Measurements from ENCODE around the gene S100A2. TPM values are rescaled to one million over a fixed set of nuclear protein-coding genes. Genes with fewer than 3 reads are reported as not detected.

S100A2 gene
- total and polyA plus RNA-seq, 3 donors from 2014 or later: 1.9 to 9.6 (median 1.9) TPM

GRCh38 chr1:153557877-153558276, 7.8 kb downstream of the S100A2 start:
- TF ChIP-seq CTCF (IDR thresholded peaks at IDR 0.05) (no peak), POLR2A (IDR thresholded peaks at IDR 0.05) (no peak)
- no peak for DNase-seq
- peaks cover 7% of the 10 kb centered on the region for H3K4me1 ChIP-seq
- H3K9me3 ChIP-seq: no peaks in the 10 kb centered on the region
- H3K27ac ChIP-seq: no peak overlapping the region
- no peaks in the 10 kb centered on the region for H3K27me3 ChIP-seq
- no peak overlapping the region for H3K4me3 ChIP-seq
- WGBS, 2 donors: 97 to 98% methylated on average over 3 of the region's 3 CpGs
- intact Hi-C loops (cut with DNase I; ENCODE audit: low total_unique reads): no loop called here
- no peaks in the 10 kb centered on the region for H3K36me3 ChIP-seq (ENCODE audit: low read depth, missing control alignments)

- intact Hi-C loops (cut with DNase I; ENCODE audit: low total_unique reads): no loop called here
- WGBS, 2 donors: 82 to 92% methylated on average over 1 of the region's 1 CpG
- Histone ChIP-seq H3K36me3 (ENCODE audit: low read depth, missing control alignments) (no peaks in the 10 kb centered on the region), H3K4me3 (no peak overlapping the region), H3K27me3 (no peaks in the 10 kb centered on the region), H3K27ac (no peak overlapping the region), H3K4me1 (peaks cover 7% of the 10 kb centered on the region), H3K9me3 (no peaks in the 10 kb centered on the region)
- no peak for TF ChIP-seq POLR2A (IDR thresholded peaks at IDR 0.05)
- no peak for DNase-seq
Observed at GRCh38 chr1:153556348-153556747, 9.3 kb downstream of the S100A2 start.

GRCh38 chr1:153553830-153554541, 11.7 kb downstream of the S100A2 start:
- 76 to 91% methylated on average over 2 of the region's 2 CpGs for WGBS, 2 donors
- H3K9me3 ChIP-seq: no peaks in the 10 kb centered on the region
- H3K27me3 ChIP-seq: no peaks in the 10 kb centered on the region
- no peak overlapping the region for H3K27ac ChIP-seq
- H3K4me3 ChIP-seq: no peak overlapping the region
- peaks cover 16% of the 10 kb centered on the region for H3K4me1 ChIP-seq
- no peak for DNase-seq
- intact Hi-C loops (cut with DNase I; ENCODE audit: low total_unique reads): no loop called here
- no peaks in the 10 kb centered on the region for H3K36me3 ChIP-seq (ENCODE audit: low read depth, missing control alignments)
- TF ChIP-seq CTCF (IDR thresholded peaks at IDR 0.05) (no peak), POLR2A (IDR thresholded peaks at IDR 0.05) (no peak)

GRCh38 chr1:153553096-153553495, 12.5 kb downstream of the S100A2 start:
- no peak for TF ChIP-seq CTCF (IDR thresholded peaks at IDR 0.05)
- Histone ChIP-seq H3K9me3 (no peaks in the 10 kb centered on the region), H3K4me3 (no peak overlapping the region), H3K27ac (no peak overlapping the region), H3K4me1 (peaks cover 20% of the 10 kb centered on the region), H3K36me3 (ENCODE audit: low read depth, missing control alignments) (no peaks in the 10 kb centered on the region), H3K27me3 (no peaks in the 10 kb centered on the region)
- no peak for DNase-seq
- WGBS, 2 donors: 76 to 83% methylated on average over 12 of the region's 12 CpGs
- intact Hi-C loops (cut with DNase I; ENCODE audit: low total_unique reads): no loop called here

- Histone ChIP-seq H3K27me3 (no peaks in the 10 kb centered on the region), H3K27ac (no peak overlapping the region), H3K4me3 (no peak overlapping the region), H3K36me3 (ENCODE audit: low read depth, missing control alignments) (no peaks in the 10 kb centered on the region), H3K9me3 (no peaks in the 10 kb centered on the region), H3K4me1 (peaks cover 20% of the 10 kb centered on the region)
- no peak for DNase-seq
- intact Hi-C loops (cut with DNase I; ENCODE audit: low total_unique reads): no loop called here
- 93 to 94% methylated on average over 8 of the region's 8 CpGs for WGBS, 2 donors
- TF ChIP-seq CTCF (IDR thresholded peaks at IDR 0.05) (no peak), POLR2A (IDR thresholded peaks at IDR 0.05) (no peak)
Observed at GRCh38 chr1:153552335-153552734, 13.3 kb downstream of the S100A2 start.

All from testis (tissue), 3 donors.